PC-3 (cell line): ENCODE data around the gene PCDHB2.

Source experiments
- CTCF ChIP-seq: fragments of 300-600 bp; sonication (generic); conservative IDR thresholded peaks from 2 replicates; pipeline ENCODE4 v1.5.1; 2017; ENCODE audit warnings: antibody characterized with exemption, low read depth, mild to moderate bottlenecking, low read length
- EZH2 ChIP-seq: fragments of 300-600 bp; sonication (generic); IDR thresholded peaks from one replicate; pipeline ENCODE4 v1.6.1; 2017; ENCODE audit warnings: antibody characterized with exemption, mild to moderate bottlenecking, low read length; ENCODE audit not compliant: unreplicated experiment
- EZH2phosphoT487 ChIP-seq: fragments of 300-600 bp; sonication (generic); IDR thresholded peaks from 2 replicates; pipeline ENCODE4 v1.6.1; 2018; ENCODE audit warnings: mild to moderate bottlenecking, antibody characterized with exemption, low read length, borderline replicate concordance

GRCh38 chr5:141077826-141078225 lies 16.6 kb upstream of the PCDHB2 start:
- TF ChIP-seq CTCF: no peak
- TF ChIP-seq EZH2: no peak
- TF ChIP-seq EZH2phosphoT487: no peak
